HG02763 (cell line): ENCODE measurements around the gene EDAR.

Experiments used
- ATAC-seq: cut with Tn5 transposase; IDR thresholded peaks from one replicate; pipeline ENCODE4 v1.9.1; 2021; ENCODE audit warnings: mild to moderate bottlenecking, moderate library complexity; ENCODE audit not compliant: unreplicated experiment

The EDAR gene

GRCh38 chr2:108870069-108870644, 118.9 kb downstream of the EDAR start:
- no peak for ATAC-seq

DNA sequence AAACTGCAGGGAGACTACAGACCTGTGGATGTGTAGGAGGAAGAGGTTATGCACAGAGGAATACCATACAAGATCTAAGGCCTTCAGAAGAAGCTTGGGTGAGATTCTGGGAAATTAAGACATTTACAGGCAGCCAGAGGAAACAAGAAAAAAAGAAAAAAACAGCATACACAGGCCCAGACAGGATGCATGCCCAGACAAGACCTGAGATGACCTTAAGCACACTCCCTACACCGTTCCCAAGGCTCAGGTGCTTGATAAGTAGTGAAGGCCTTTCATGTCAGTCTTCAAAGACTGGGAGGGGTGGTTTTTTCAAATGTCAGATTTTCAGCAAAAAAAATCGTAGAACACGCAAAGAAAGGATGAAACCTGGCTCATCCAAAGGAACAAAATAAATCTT, 119.5 kb downstream of the EDAR start:
- ATAC-seq = no peak

DNA sequence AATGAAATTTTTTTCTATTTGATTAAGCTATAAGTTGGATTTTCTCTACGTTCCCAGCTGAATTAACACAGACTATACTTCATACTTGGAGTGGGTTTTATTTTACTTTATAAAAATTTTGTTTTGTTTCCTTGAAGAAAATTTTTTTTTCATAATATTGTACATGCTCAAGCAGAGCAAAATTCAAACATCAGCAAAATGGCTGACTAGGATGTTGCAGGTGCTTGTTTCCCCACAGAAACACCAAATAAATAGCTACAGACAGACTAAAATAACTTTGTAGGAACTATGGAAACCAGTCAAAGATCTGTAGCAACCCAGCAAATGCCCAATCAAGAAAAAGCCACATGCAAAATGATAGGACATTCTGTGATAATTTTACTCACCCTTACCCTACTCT, 120.1 kb downstream of the EDAR start:
- no peak for ATAC-seq

DNA sequence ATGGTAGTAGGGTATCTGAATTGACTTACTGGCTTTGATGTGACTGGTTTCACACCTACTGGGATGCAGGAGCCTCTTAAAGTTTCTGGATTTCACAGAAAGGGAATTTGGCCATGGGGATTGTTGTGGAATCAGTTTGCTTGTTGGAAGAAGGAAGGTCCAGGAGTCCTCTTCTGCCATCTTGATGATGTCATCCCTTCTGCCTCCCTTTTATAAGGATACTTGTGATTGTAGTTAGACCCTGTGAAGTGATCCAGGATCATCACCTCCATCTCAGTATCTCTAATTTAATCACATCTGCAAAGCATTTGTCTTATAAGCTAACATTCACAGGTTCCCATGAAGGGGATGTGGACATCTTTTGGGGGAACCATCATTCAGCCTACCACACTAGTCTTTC, 123.0 kb downstream of the EDAR start:
- ATAC-seq = no peak

GRCh38 chr2:108858894-108859293, 130.1 kb downstream of the EDAR start:
- no peak for ATAC-seq

- ATAC-seq = no peak
Observed at GRCh38 chr2:108855194-108855593, 133.8 kb downstream of the EDAR start.

DNA sequence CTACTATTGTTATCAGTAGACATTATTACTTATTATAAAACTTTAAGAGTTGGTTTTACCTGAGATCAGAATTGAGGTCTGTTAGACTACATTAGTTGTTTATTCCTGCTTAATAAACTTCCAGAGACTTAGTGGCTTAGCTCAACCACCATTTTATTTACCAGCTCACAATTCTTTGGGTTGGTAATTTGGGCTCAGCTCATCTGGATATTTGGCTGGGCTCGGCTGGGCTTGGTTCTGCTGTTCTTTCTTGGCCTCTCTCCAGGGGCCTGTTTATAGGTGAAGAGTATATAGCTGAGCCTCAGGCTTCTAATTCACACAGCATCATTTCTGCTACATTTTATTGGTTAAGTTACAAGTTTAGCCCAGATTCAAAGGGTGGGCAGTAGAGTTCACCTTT, 134.5 kb downstream of the EDAR start:
- ATAC-seq = no peak

- no peak for ATAC-seq
Observed at GRCh38 chr2:108853421-108853820, 135.6 kb downstream of the EDAR start.

DNA sequence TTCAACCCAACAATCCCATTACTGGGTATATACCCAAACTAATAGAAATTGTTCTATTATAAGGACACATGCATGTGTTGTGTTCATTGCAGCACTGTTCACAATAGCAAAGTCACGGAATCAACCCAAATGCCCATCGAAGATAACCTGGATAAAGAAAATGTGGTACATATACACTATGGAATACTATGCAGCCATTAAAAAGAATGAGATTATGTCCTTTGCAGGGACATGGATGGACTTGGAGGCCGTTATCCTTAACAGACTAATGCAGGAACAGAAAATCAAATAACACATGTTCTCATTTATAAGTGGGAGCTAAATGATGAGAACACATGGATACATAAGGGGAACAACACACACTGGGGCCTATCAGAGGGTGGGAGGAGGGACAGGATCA, 136.6 kb downstream of the EDAR start:
- ATAC-seq = no peak

DNA sequence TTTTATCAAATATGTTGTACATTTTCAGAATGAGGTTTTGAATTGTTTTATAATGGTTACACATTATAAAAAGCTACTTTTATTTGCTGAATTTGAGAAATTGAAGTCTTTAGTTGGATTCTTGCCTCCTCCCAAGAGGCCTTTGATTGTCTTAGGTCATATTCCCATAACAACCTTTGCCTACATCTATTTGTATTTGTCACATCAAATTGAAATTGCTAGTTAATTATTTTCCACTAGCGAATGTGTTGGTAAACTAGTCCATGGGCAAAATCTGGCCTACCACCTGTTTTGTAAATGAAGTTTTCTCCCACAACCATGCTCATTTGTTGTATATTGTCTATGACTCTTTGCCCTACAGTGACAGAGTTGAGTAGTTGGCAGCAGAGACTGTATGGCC, 142.0 kb downstream of the EDAR start:
- no peak for ATAC-seq

- ATAC-seq = no peak
Observed at GRCh38 chr2:108845923-108846322, 143.1 kb downstream of the EDAR start.
